GM12801 (cell line): Measurements from ENCODE around the gene PIGS.

Experiments used
- TF ChIP-seq, protein P1 (sequence below): IDR thresholded peaks from one replicate; pipeline ENCODE4 v1.5.1; 2011; ENCODE audit warnings: control low read depth; ENCODE audit not compliant: insufficient read length; ENCODE audit errors: extremely low read depth

Gene PIGS

DNA sequence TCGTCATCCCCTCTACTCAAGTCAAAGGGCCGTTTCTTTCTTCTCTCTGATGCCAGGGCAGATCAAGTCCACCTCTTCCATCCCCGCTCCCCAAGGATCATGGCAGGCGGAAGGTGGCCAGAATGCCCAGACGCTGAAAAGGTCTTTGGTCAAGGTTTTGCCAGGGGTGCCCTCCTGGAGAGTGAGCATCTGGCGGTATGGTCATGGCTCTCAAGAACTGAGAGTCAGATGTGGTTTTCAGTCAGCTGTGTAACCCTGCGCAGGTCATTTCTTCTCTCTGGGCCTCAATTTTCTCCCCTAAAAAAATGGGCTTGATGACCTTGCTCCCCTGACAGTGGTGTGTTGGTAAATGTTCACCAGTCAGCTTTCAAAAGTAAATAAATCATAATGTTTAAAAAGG lies 52.7 kb downstream of the PIGS start:
- TF ChIP-seq, protein P1, sequence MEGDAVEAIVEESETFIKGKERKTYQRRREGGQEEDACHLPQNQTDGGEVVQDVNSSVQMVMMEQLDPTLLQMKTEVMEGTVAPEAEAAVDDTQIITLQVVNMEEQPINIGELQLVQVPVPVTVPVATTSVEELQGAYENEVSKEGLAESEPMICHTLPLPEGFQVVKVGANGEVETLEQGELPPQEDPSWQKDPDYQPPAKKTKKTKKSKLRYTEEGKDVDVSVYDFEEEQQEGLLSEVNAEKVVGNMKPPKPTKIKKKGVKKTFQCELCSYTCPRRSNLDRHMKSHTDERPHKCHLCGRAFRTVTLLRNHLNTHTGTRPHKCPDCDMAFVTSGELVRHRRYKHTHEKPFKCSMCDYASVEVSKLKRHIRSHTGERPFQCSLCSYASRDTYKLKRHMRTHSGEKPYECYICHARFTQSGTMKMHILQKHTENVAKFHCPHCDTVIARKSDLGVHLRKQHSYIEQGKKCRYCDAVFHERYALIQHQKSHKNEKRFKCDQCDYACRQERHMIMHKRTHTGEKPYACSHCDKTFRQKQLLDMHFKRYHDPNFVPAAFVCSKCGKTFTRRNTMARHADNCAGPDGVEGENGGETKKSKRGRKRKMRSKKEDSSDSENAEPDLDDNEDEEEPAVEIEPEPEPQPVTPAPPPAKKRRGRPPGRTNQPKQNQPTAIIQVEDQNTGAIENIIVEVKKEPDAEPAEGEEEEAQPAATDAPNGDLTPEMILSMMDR, result no peak

DNA sequence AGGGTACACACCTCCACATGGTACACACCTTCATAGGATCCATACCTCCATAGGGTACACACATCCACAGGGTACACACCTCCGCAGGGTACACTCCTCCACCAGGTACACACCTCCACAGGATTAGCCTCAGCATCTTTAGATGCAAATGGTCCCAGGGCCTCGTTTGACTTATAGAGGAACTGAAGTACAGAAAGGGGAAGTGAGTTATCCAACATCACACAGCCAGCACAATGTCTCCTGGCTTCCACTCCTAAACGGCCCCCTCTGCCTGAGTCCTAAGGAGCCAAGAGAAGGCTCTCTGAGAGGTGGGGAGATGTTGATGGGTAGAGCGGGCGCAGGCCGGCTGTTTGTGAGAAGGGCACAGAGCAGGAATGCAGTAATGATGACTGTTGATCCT lies 53.2 kb downstream of the PIGS start:
- TF ChIP-seq, protein P1, result no peak

DNA sequence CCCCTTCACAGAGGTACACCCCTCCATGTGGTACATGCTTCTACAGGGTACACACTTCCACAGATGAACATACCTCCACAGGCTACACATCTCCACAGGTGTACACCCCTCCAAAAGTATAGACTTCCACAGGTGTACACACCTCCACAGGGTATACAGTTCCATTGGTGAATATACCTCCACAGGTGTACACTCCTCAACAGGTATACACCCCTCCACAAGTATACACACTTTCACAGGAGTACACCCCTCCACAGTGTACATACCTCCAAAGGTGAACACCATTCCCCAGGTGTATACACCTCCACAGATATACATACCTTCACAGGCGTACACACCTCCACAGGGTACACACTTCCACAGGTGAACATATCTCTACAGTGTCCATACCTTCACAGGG lies 55.8 kb downstream of the PIGS start:
- TF ChIP-seq, protein P1, result no peak

DNA sequence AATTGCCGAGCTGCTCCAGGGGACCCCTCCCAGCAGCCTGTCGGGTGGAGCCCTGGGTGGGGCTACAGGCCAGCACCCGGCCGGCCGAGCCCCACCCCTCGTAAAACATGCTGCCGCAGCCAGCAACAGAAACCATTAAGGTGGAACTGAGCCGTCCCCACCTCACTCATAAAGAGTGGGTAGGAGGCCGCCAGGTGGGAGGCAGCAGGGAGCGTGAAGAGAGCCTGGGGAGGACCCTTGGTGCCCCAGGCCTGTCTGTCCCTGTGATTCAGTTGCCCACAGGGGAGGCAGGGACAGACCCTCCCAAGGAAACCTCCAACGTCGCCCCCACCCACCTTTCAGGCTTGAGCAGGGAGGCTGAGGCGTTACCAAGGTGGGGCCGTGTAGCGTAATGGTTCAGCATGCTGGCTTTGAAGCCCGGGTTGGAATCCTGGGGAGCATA lies 56.7 kb downstream of the PIGS start:
- TF ChIP-seq, protein P1, result no peak

DNA sequence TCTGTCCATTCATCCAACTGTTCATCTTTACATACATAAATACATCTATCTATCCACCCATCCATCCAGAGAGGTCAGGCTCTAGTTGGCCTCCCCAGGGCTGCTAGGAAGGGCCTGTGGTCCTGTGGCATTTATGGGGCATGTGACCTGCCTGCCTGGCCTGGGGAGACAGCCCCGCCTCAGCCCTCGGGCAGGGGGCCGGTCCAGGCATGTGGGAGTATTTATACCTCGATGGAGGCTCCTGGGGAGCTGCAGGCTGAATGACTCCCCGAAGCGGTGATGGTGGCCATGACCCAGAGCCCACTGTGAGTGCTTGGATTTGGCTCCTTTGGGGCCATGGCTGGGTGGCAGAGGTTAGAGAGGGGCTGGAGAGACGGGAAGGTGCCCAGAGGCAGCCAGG lies 57.8 kb downstream of the PIGS start:
- TF ChIP-seq, protein P1, result no peak

DNA sequence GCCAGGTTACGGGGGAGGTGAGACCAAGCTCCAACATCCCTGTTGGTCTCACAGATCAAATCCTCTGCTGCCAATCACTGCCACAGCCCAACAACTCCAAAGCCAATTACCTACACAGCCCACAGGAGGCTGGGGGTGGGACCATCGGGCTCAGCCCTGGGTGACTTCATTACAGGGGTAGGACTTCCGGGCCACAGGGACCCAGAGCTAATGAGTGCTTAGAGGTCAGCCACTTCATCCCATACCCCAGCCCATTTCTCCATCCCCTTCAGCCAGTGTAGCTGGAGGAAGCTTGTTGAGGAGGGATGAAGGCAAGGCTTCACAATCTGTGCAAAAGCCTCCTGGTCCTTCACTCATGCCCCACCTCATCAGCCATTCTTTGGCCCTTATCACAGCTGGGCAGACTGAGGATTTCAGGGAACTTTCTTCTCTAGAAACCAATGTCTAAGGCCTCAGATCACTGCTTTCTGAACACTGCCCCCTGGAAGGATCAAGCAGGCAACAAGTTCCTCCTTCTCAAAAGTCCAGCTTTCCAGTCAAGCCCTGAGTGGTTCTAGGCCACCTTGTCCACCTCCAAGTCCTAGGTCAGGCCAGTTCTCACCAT lies 59.4 kb downstream of the PIGS start:
- TF ChIP-seq, protein P1, result no peak

DNA sequence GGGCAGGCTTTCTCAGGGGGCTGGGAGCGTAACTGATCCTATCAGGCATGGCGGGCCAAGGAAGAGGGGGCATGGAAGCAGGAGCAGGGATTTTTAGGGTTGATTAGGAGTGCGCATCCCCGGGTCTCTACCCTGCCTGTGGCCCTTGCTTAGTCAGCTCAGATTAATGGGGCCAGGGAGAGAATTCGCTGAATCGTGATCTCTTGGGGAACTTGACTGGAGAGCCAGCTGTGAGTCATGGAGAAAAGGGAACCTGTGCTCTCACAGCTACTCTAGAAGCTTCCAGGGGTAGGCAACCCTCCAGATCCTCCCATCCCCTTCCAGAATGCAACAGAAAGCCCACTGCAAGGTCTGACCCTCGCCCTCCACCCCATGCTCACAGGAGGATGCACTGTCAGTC lies 61.5 kb downstream of the PIGS start:
- TF ChIP-seq, protein P1, result no peak
